ENCODE data around the gene FAM120B.
A peak's percentile ranks its signal among the peaks of the same experiment; 100 is the strongest.
"Not testable (repeated sequence)": the region's sequence is repeated elsewhere in the genome, so short reads cannot be mapped to it uniquely, and the experiment has no call there.

The FAM120B gene

DNA sequence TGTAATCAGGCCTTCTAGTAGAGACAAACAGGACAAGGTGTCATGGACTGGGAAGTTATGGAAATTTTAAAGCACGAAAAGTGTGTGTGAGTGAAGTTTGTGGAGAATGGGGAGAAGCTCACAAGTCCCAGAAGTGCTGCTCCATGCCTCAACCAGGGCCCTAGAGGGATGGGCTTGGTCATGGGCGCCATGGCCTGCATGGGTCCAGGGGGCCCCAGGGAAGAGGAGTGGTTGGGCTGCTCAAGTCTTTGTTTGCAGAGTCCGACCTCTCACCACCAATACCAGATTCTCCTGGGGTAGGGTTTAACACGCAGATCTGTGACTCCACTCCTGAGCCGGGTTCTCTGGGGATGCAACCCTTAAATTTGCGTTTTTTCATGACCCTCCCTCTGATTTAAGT, 88.4 kb downstream of the FAM120B start:
- DNase-seq, result no peak

DNA sequence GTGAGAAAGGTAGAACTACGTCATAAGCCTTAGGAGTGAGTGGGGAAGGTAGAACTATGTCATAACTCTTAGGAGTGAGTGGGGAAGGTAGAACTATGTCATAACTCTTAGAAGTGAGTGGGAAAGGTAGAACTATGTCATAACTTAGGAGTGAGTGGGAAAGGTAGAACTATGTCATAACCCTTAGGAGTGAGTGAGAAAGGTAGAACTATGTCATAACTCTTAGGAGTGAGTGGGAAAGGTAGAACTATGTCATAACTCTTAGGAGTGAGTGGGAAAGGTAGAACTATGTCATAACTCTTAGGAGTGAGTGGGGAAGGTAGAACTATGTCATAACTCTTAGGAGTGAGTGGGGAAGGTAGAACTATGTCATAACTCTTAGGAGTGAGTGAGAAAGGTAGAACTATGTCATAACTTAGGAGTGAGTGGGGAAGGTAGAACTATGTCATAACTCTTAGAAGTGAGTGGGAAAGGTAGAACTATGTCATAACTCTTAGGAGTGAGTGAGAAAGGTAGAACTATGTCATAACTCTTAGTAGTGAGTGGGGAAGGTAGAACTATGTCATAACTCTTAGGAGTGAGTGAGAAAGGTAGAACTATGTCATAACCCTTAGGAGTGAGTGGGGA, 92.3 kb downstream of the FAM120B start:
- not testable (repeated sequence) for DNase-seq

- not testable (repeated sequence) for DNase-seq
Observed at GRCh38 chr6:170399955-170400558, 93.5 kb downstream of the FAM120B start.

DNA sequence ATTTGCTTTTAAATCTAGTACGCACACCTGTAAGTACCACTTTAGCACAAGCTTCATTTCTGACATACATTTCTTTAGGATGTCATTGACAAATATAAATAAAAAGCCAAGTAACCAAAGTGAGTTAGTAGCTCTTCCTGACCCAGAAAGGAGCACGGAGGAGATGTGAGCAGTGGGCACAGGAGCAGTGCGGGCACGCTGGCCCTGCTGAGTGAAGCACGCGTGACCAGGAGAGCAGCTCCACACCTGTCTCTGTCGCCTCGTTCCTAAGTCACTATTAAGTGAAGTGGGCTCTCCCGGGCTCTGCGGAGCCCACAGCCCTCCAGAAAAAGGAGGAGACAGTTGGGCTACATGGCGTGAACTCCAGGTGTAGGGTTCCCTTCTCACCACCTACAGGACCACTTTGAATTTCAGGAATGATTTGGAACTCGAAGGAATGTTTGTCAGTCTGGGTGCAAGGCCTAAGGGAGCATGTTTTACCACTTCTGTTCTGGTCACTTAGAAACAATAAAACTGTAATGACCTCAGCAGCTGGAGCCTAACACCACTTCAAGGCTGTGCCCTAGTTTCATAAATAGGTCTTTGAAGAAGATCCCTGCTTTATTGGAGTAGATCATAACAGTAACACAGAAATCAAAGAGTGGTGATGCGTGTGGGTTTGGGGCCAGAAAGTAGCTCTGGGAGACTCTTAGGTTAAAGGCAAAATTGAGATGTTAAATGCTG, 95.9 kb downstream of the FAM120B start:
- no peak for DNase-seq

GRCh38 chr6:170403451-170403850, 96.9 kb downstream of the FAM120B start:
- DNase-seq, result no peak

- no peak for DNase-seq
Observed at GRCh38 chr6:170404036-170404435, 97.5 kb downstream of the FAM120B start.

DNA sequence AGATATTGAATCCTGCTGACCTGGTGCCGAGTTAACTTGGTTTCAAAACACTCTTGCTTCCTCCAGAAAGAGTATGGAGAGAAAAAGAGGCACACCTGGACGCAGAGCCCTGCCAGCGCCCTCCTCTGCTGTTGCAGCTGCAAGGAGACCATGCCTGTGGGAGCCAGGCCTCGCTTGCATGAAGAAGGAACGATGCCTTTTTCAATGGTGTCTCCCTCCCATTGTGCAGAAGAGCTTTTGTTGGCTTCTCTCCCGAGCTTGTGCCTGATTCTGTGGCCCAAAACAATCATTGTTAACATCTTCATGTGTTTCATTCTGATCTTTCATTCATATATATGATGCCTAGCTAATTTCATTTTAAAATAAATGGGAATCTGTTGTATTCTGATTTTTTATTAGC, 98.1 kb downstream of the FAM120B start:
- no peak for DNase-seq

DNA sequence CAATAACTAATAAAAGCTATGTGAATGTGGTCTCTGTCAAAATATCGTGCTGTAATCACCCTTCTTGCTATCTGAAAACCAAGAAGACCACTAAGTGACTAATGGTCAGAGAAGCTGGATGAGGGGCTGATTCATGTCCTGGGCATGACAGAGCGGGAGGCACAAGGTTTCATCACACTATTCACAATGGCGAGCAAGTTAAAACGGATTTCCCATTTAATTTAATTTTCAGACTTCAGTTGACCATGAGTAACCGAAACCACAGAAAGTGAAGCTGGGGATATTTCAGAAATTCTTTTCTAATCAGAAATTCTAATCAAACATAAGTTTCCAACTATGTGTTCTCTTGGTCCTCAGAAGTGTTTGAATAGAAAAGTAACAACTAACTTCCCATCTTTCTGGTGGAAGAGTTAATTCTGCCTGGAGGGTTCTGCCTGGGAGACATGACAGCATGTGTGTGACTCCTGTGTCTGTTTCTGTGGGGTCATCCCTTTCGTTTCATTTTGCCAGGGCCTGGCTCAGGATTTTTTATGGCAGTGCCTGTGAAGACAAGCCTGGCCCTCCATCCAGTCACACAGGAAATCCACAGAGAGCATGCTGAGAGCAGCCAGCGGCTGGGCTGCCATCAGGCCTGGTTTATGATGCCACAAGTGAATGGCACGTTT, 98.9 kb downstream of the FAM120B start:
- DNase-seq, result no peak

GRCh38 chr6:170407200-170407599, 100.6 kb downstream of the FAM120B start:
- peak; percentile 8 for DNase-seq

DNA sequence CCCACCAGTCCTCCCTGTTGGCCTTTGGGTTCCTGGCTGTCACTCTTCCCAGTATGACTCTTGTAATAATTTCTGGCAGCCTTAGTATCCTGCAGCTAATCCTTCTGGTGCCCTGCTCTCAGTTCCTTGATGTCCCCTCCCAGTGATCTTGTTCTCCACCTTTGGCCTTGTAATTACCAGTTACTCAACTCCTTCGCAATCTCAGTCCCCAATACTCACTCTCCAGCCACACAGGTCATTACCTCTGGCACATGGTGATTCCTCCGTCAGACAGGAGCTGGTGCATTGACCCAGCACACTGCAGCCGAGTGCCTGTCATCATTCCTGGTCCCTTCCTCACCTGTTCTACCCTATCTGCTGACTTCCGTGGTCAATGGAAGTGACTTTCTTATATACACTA, 101.4 kb downstream of the FAM120B start:
- no peak for DNase-seq

DNA sequence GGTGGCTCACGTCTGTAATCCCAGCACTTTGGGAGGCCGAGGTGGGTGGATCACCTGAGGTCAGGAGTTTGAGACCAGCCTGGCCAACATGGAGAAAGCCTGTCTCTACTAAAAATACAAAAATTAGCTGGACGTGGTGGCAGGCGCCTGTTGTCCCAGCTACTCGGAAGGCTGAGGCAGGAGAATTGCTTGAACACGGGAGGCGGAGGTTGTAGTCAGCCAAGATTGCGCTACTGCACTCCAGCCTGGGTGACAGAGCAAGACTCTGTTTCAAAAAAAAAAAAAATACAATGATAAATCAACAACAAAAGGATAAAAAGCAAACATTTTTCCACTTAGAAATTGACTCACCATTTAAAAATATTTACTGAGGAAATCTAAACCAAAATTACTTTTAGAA, 103.2 kb downstream of the FAM120B start:
- not testable (repeated sequence) for DNase-seq

GRCh38 chr6:170410241-170410640, 103.7 kb downstream of the FAM120B start:
- DNase-seq, result no peak

DNA sequence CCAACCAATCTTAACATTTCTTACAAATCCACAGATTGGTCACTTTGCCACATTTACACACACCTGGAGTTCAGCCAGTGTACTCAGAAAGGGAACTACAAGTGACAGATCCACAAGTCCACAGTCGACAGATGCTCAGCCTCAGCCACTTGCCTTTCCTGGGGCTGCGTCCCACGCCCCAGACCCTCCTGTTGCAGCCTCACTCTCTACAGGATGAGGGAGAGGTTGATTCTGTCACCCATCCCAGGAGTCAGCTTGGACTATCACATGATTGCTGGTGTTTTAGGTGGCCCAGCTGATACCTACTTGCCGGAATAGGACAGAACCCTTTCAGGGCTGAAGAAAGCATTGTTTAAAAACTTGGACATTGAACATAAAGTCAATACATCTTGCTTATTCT, 108.8 kb downstream of the FAM120B start:
- DNase-seq, result no peak

- no peak for DNase-seq
Observed at GRCh38 chr6:170416303-170416702, 109.7 kb downstream of the FAM120B start.

GRCh38 chr6:170416959-170417606, 110.5 kb downstream of the FAM120B start:
- DNase-seq, result no peak

DNA sequence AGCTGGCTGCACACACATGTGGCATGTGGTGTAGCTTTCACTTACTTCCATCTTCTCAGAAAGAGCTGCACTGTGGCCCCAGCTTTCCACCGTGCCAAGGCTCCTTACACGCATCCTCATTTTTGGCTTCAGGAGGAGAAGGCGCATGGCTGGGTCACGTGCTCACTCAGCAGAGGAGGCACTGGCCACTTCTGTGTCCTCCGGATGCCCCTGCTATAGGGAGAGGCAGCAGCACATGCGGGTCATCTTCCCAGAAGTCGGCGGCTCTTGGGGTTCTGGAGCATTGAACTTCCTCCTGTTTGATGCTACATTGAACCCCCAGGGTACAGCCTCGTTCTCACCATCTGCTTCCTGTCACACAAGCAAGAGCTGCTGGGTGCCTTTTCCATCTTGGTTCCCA, 111.3 kb downstream of the FAM120B start:
- no peak for DNase-seq

GRCh38 chr6:170420283-170420682, 113.7 kb downstream of the FAM120B start:
- DNase-seq, result no peak

DNA sequence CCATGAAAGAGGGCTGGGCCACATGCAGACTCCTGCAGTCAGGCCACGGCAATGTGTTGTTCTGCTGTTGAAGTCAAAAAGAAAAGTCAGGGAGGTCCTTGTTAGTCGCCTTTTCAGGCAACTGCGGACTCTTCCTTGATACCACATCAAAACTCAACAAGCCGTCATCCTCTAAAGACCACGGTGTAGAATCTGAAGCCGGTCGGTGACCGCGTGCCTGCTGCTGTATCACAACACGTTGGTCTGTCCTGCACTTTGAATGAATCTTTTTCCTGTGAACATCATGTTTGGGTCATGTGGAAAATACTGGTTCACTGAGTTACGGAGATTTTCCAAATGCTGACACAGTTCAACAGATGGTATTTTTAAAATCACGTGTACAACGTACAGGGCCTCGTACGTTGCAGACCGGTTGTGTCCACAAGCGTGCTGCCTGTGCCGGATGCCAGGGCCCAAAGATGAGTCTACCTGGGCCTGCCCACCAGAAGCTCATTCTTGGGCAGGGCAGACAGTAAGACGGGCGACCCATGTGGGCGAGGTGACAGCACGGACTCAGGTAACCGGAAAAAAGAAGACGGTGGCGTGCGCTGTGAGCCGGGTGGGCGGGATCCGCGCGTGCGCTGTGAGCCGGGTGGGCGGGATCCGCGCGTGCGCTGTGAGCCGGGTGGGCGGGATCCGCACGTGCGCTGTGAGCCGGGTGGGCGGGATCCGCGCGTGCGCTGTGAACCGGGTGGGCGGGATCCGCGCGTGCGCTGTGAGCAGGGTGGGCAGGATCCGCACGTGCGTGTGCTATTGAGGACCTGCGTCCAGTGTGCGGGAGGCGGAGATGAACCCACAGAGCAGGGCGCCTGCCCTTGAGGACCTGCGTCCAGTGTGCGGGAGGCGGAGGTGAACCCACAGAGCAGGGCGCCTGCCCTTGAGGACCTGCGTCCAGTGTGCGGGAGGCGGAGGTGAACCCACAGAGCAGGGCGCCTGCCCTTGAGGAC, 114.5 kb downstream of the FAM120B start:
- DNase-seq, result no peak

GRCh38 chr6:170421921-170422320, 115.4 kb downstream of the FAM120B start:
- DNase-seq, result no peak

DNA sequence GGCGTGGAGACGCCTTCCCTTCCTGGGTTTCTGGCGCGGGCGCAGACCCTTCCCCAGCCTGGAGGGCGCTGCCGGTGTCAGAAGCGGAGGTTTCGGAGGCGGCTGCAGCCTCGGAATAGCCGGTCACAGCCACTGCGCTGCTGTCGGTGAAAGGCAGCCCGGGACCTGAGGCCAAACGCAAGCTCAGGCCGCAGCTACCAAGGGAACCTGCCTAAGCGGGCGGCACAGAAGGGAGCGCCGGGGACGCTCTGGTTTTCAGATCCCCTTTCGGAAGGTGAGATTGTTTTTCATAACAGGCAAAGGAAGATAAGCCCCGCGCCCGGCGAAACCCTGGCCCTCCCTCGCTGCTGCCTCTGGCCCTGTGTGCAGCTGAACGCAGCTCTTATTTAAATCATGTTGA, 116.5 kb downstream of the FAM120B start:
- no peak for DNase-seq

GRCh38 chr6:170423814-170424603, 117.5 kb downstream of the FAM120B start:
- no peak for DNase-seq
